Stomach (tissue), 9 donors: ENCODE results near the gene MALRD1. TPM values are rescaled to one million over a fixed set of nuclear protein-coding genes. Genes with fewer than 3 reads are reported as not detected.

Experiments
- DNase-seq, 2 donors: peaks; one replicate each; pipeline versions ENCODE4 v3.0.0 to v3.0.0-alpha.2; 2013 to 2019
- H3K27ac ChIP-seq, 5 donors: fragments of 200-600 bp in 4 of 5; sonication (generic) in 4 of 5; one replicate each; pipeline ENCODE4 v1.5.1; 2013 to 2019; ENCODE audit warnings: mild to moderate bottlenecking in 1 of 5, moderate library complexity in 1 of 5
- H3K27me3 ChIP-seq, 3 donors: fragments of 200-600 bp; sonication (generic); one replicate each; pipeline ENCODE4 v1.5.1; 2017 to 2019; ENCODE audit warnings: mixed run types in 1 of 3
- H3K36me3 ChIP-seq, 4 donors: fragments of 200-600 bp; sonication (generic); 1 replicate in 3 of 4; 2 replicates in 1 of 4; pipeline ENCODE4 v1.5.1; 2016 to 2019
- H3K4me1 ChIP-seq, 4 donors: fragments of 200-600 bp; sonication (generic); one replicate each; pipeline ENCODE4 v1.5.1; 2016 to 2019
- H3K4me3 ChIP-seq, 4 donors: fragments of 200-600 bp; sonication (generic) in 3 of 4; one replicate each; pipeline ENCODE4 v1.5.1; 2016 to 2019; ENCODE audit warnings: mild to moderate bottlenecking in 1 of 4
- H3K9me3 ChIP-seq, 4 donors: fragments of 200-600 bp; sonication (generic); one replicate each; pipeline ENCODE4 v1.5.1; 2016 to 2019
- EP300 ChIP-seq: sonication (generic); formaldehyde crosslinking; IDR thresholded peaks from one replicate; pipeline ENCODE4 v1.6.1; 2017; ENCODE audit warnings: antibody characterized with exemption
- POLR2A ChIP-seq, 4 donors: fragments of 450-650 bp; IDR thresholded peaks; one replicate each; pipeline ENCODE4 v1.6.1; 2016; ENCODE audit warnings: antibody characterized with exemption in 4 of 4, control low read depth in 2 of 4, mild to moderate bottlenecking in 1 of 4, moderate library complexity in 1 of 4
- POLR2AphosphoS5 ChIP-seq, 3 donors: sonication (generic); formaldehyde crosslinking; IDR thresholded peaks; one replicate each; pipeline ENCODE4 v1.6.1; 2016; ENCODE audit warnings: antibody characterized with exemption in 3 of 3
- WGBS, 5 donors: extraction: QIAGEN DNeasy Blood & Tissue Kit in 3 of 5; methylation state at CpG; one replicate each; pipeline versions ENCODE4 v1.1.5 to v1.1.7; 2013 to 2018; 5-methylcytosine and 5-hydroxymethylcytosine counted together
- intact Hi-C: fragments of 100-400 bp; cut with DNase I; formaldehyde crosslinking; loops from one replicate; pipeline ENCODE4 v1.15.1; 2023; ENCODE audit warnings: low total_unique reads
- polyA plus RNA-seq, 3 donors: library from polyadenylated mRNA; stranded (reverse); fragments of 200-250 nt; gene quantifications; one replicate each; pipeline ENCODE4 v1.2.3, GENCODE V29; 2013
- total RNA-seq, 5 donors: library from RNA; depleted of rRNA; stranded (reverse); fragments of >200 nt; gene quantifications; one replicate each; pipeline versions ENCODE4 v1.1.0 to v1.2.3, GENCODE V29; 2014 to 2016
- TF ChIP-seq, protein P1 (sequence below), 7 experiments: fragments of 450-650 bp in 4 of 7; fragments of 200-600 bp in 3 of 7; sonication (generic) in 3 of 7; IDR thresholded peaks; one replicate each; pipeline ENCODE4 v1.5.1; 2016 to 2019; ENCODE audit warnings: antibody characterized with exemption in 7 of 7, control low read depth in 2 of 7, mild to moderate bottlenecking in 1 of 7
- donor health status: healthy with polysubstance abuse.
- donor health status: Bipolar disorder and iron deficiency.
- donor health status: healthy.

MALRD1 gene
- total and polyA plus RNA-seq, 8 donors: 0.10 to 9.7 (median 0.94) TPM; not detected in 2

DNA sequence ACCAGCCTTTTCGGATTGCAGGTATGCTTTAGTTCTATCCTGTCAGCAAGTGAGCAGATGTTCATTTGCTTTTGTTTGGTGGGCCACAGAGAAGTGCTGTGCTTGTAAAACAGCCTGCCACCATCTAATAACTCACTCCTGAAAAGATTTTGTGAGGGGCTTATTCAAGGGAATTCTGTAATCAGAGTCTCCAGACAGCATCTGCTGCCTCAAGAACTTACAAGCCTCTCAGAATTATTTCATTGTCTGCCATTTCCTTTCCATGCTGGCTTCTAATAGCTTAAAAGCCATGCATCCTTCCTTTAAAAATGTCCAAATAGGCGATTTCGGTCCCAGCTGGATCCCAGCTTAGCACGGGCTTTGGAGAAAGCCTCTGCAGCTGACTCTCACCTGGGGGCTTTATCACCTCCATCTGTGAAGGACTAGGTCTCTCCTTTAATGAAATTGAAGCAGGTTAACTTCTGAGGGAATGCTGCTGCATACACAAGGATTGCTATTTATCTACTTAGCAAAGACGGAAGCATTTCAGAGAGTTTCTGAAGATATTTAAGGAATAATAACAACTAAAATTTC lies 48.0 kb downstream of the MALRD1 start:
- DNase-seq: no peak
- Histone ChIP-seq H3K4me1 (no peaks in the 10 kb centered on the region), H3K36me3 (no peaks in the 10 kb centered on the region), H3K27ac (no peak overlapping the region), H3K27me3 (no peaks in the 10 kb centered on the region), H3K9me3 (peaks cover 0 to 7% (median 0%) of the 10 kb centered on the region in 4 donors), H3K4me3 (no peak overlapping the region)
- TF ChIP-seq, protein P1, sequence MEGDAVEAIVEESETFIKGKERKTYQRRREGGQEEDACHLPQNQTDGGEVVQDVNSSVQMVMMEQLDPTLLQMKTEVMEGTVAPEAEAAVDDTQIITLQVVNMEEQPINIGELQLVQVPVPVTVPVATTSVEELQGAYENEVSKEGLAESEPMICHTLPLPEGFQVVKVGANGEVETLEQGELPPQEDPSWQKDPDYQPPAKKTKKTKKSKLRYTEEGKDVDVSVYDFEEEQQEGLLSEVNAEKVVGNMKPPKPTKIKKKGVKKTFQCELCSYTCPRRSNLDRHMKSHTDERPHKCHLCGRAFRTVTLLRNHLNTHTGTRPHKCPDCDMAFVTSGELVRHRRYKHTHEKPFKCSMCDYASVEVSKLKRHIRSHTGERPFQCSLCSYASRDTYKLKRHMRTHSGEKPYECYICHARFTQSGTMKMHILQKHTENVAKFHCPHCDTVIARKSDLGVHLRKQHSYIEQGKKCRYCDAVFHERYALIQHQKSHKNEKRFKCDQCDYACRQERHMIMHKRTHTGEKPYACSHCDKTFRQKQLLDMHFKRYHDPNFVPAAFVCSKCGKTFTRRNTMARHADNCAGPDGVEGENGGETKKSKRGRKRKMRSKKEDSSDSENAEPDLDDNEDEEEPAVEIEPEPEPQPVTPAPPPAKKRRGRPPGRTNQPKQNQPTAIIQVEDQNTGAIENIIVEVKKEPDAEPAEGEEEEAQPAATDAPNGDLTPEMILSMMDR (IDR thresholded peaks at IDR 0.05): no peak
- TF ChIP-seq POLR2A (IDR thresholded peaks at IDR 0.05) (no peak), POLR2AphosphoS5 (IDR thresholded peaks at IDR 0.05) (no peak), EP300 (no peak)
- 61 to 71% (median 67%) methylated on average over 5 of the region's 5 CpGs for WGBS, 5 donors
- intact Hi-C loops: no loop called here

DNA sequence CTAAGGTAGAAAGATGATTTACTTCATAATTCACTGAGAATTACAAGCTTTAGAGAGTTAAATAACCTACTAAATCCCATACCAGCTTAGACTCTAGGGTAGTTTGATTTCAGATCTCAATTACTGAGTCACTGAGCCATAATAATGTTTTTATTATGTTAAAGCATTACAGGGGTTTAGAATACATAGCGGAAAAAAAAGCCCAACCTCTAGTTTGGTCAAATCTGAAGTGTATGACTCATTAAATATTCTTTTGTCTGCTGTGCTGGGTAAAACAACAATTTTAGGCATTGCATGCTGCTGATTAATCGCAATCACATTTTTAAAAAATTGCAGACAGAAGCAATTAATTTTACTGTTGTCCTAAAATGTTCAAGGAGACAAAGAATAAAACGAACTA lies 48.5 kb downstream of the MALRD1 start:
- Histone ChIP-seq H3K36me3 (no peaks in the 10 kb centered on the region), H3K4me1 (no peaks in the 10 kb centered on the region), H3K4me3 (no peak overlapping the region), H3K27me3 (no peaks in the 10 kb centered on the region), H3K9me3 (peaks cover 0 to 7% (median 0%) of the 10 kb centered on the region in 4 donors), H3K27ac (no peak overlapping the region)
- TF ChIP-seq, protein P1 (IDR thresholded peaks at IDR 0.05): no peak
- TF ChIP-seq POLR2A (IDR thresholded peaks at IDR 0.05) (no peak), EP300 (no peak), POLR2AphosphoS5 (IDR thresholded peaks at IDR 0.05) (no peak)
- intact Hi-C loops: no loop called here
- WGBS, 5 donors: 73 to 82% (median 77%) methylated on average over 3 of the region's 3 CpGs
- no peak for DNase-seq

DNA sequence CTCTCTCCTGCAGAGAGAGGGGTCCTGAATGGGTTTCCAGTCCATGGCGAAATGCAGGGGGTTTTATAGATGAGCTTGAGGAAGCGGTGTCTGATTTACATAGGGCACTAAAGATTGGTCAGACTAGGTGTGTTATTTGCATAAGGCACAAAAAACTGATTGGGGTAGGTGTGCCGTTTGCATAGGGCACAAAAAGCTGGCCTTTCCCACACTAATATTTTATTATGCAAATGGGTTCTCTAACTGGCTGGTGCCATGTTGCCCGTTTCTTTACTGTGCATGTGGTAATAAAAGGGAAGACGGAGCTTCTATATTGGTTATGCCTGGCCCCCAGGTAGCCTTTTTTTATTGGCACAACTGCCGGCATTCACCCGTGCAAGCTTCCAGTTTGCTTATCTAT lies 50.2 kb downstream of the MALRD1 start:
- no peak for DNase-seq
- H3K27ac ChIP-seq: no peak overlapping the region
- no peaks in the 10 kb centered on the region for H3K4me1 ChIP-seq
- TF ChIP-seq EP300 (no peak), POLR2AphosphoS5 (IDR thresholded peaks at IDR 0.05) (no peak), POLR2A (IDR thresholded peaks at IDR 0.05) (no peak)
- TF ChIP-seq, protein P1 (IDR thresholded peaks at IDR 0.05): no peak
- peaks cover 0 to 12% (median 3%) of the 10 kb centered on the region in 4 donors for H3K9me3 ChIP-seq
- H3K4me3 ChIP-seq: no peak overlapping the region
- intact Hi-C loops: no loop called here
- H3K36me3 ChIP-seq: no peaks in the 10 kb centered on the region
- H3K27me3 ChIP-seq: no peaks in the 10 kb centered on the region
- 68 to 82% (median 76%) methylated on average over 7 of the region's 7 CpGs for WGBS, 5 donors

DNA sequence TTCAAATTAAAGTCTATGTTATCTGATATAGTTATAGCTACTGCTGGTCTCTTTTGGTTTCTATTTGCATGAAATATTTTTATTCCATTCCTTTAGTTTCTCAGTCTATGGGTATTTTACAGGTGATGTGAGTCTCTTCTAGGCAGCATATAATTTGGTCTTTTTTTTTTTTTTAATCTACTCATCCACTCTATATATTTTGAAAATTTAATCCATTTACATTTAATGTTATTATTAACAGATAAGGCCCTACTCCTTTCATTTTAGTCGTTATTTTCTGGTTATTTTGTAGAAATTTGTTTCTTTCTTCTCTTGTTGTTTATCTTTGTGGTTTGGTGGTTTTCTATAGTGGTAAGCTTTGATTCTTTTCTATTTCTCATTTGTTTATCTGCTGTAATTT lies 58.8 kb downstream of the MALRD1 start:
- 17 to 37% (median 27%) methylated on average over 1 of the region's 1 CpG for WGBS, 5 donors
- no peaks in the 10 kb centered on the region for H3K27me3 ChIP-seq
- no peaks in the 10 kb centered on the region for H3K4me1 ChIP-seq
- H3K9me3 ChIP-seq: peaks cover 0 to 35% (median 13%) of the 10 kb centered on the region in 4 donors
- TF ChIP-seq, protein P1 (IDR thresholded peaks at IDR 0.05): no peak
- TF ChIP-seq POLR2AphosphoS5 (IDR thresholded peaks at IDR 0.05) (no peak), POLR2A (IDR thresholded peaks at IDR 0.05) (no peak), EP300 (no peak)
- no peaks in the 10 kb centered on the region for H3K36me3 ChIP-seq
- no peak for DNase-seq
- intact Hi-C loops: no loop called here
- H3K4me3 ChIP-seq: no peak overlapping the region
- no peak overlapping the region for H3K27ac ChIP-seq
